Smooth muscle cell (in vitro differentiated cells): ENCODE measurements around the gene RTP5. TPM values are rescaled to one million over a fixed set of nuclear protein-coding genes. Genes with fewer than 3 reads are reported as not detected.
A peak's percentile ranks its signal among the peaks of the same experiment; 100 is the strongest.

Source experiments
- DNase-seq: peaks from one replicate; lab custom pipeline; 2025; ENCODE audit not compliant: unreplicated experiment; lab: John Stamatoyannopoulos, UW
- H2AFZ ChIP-seq: fragments of 200-600 bp; sonication (generic); 2 replicates; pipeline ENCODE4 v1.6.0; 2016; ENCODE audit warnings: antibody characterized with exemption, low read depth, mild to moderate bottlenecking
- H3F3A ChIP-seq: fragments of 200-600 bp; sonication (generic); 2 replicates; pipeline ENCODE4 v1.6.0; 2017; ENCODE audit warnings: antibody characterized with exemption, low read depth
- H3K27ac ChIP-seq: fragments of 200-600 bp; sonication (generic); 2 replicates; pipeline ENCODE4 v1.5.1; 2016; ENCODE audit warnings: low read depth, mild to moderate bottlenecking
- H3K27me3 ChIP-seq: fragments of 200-600 bp; sonication (generic); 2 replicates; pipeline ENCODE4 v1.6.1; 2016; ENCODE audit warnings: low read depth, mild to moderate bottlenecking
- H3K36me3 ChIP-seq: fragments of 200-600 bp; sonication (generic); 2 replicates; pipeline ENCODE4 v1.5.1; 2016; ENCODE audit warnings: low read depth
- H3K4me1 ChIP-seq: fragments of 200-600 bp; sonication (generic); 2 replicates; pipeline ENCODE4 v1.5.1; 2016; ENCODE audit warnings: low read depth
- H3K4me2 ChIP-seq: fragments of 200-600 bp; sonication (generic); 2 replicates; pipeline ENCODE4 v1.6.0; 2016; ENCODE audit warnings: mild to moderate bottlenecking
- H3K4me3 ChIP-seq: fragments of 200-600 bp; sonication (generic); 2 replicates; pipeline ENCODE4 v1.5.1; 2016; ENCODE audit warnings: mild to moderate bottlenecking
- H3K79me2 ChIP-seq: fragments of 200-600 bp; sonication (generic); 2 replicates; pipeline ENCODE4 v1.6.0; 2016; ENCODE audit warnings: low read depth, mild to moderate bottlenecking
- H3K9ac ChIP-seq: fragments of 200-600 bp; sonication (generic); 2 replicates; pipeline ENCODE4 v1.6.0; 2016; ENCODE audit warnings: low read depth
- H3K9me3 ChIP-seq: fragments of 200-600 bp; sonication (generic); replicated peaks from 2 replicates; pipeline ENCODE4 v1.5.1; 2016; ENCODE audit warnings: low read depth
- H4K20me1 ChIP-seq: fragments of 200-600 bp; sonication (generic); 2 replicates; pipeline ENCODE4 v1.6.0; 2016; ENCODE audit warnings: low read depth
- CTCF ChIP-seq: fragments of 200-600 bp; sonication (generic); IDR thresholded peaks from 2 replicates; pipeline ENCODE4 v1.5.1; 2017; ENCODE audit warnings: borderline replicate concordance, mild to moderate bottlenecking, antibody characterized with exemption; ENCODE audit not compliant: insufficient read depth, poor library complexity, severe bottlenecking
- WGBS: methylation state at CpG from one replicate; pipeline ENCODE4 v1.1.7; 2016; ENCODE audit warnings: low lambda C conversion rate; 5-methylcytosine and 5-hydroxymethylcytosine counted together
- polyA plus RNA-seq: library from polyadenylated mRNA; unstranded; fragments of >200 nt; fragmentation: Nextera tagmentation; extraction: Ambion mirVana; gene quantifications from 2 replicates; pipeline ENCODE4 v1.2.1, GENCODE V29; 2016
- total RNA-seq: library from RNA; depleted of rRNA; stranded (reverse); fragments of >200 nt; gene quantifications from 2 replicates; pipeline ENCODE4 v1.2.3, GENCODE V29; 2014

The RTP5 gene
- total and polyA plus RNA-seq, 2 experiments from 2014 or later = not detected

- H3K9ac ChIP-seq = no peak overlapping the region
Observed at GRCh38 chr2:241900251-241901017, 30.9 kb downstream of the RTP5 start.

GRCh38 chr2:241901018-241901380, 31.5 kb downstream of the RTP5 start:
- no peak overlapping the region for H3K4me3 ChIP-seq
- DNase-seq = no peak
- WGBS = 91% methylated on average over 17 of the region's 21 CpGs
- no peaks in the 10 kb centered on the region for H3K79me2 ChIP-seq
- no peaks in the 10 kb centered on the region for H3K36me3 ChIP-seq
- no peak overlapping the region for H2AFZ ChIP-seq
- H4K20me1 ChIP-seq = peaks cover 5% of the 10 kb centered on the region
- no peaks in the 10 kb centered on the region for H3F3A ChIP-seq
- H3K27ac ChIP-seq = no peak overlapping the region
- no peak overlapping the region for H3K4me2 ChIP-seq
- no peak for TF ChIP-seq CTCF
- no peaks in the 10 kb centered on the region for H3K9me3 ChIP-seq
- no peaks in the 10 kb centered on the region for H3K27me3 ChIP-seq
- peaks cover 7% of the 10 kb centered on the region for H3K4me1 ChIP-seq
- no peak overlapping the region for H3K9ac ChIP-seq

More at GRCh38 chr2:241900251-241901017, 30.9 kb downstream of the RTP5 start:
- WGBS = 96% methylated on average over 29 of the region's 32 CpGs
- no peaks in the 10 kb centered on the region for H3K36me3 ChIP-seq
- H3K4me3 ChIP-seq = no peak overlapping the region
- no peaks in the 10 kb centered on the region for H3K79me2 ChIP-seq
- H3K9me3 ChIP-seq = no peaks in the 10 kb centered on the region
- H2AFZ ChIP-seq = no peak overlapping the region
- peaks cover 5% of the 10 kb centered on the region for H4K20me1 ChIP-seq
- peaks cover 7% of the 10 kb centered on the region for H3K4me1 ChIP-seq
- H3K27me3 ChIP-seq = no peaks in the 10 kb centered on the region
- H3K27ac ChIP-seq = no peak overlapping the region
- no peak for TF ChIP-seq CTCF
- no peak overlapping the region for H3K4me2 ChIP-seq
- no peak for DNase-seq
- H3F3A ChIP-seq = no peaks in the 10 kb centered on the region

- no peak for TF ChIP-seq CTCF
- no peak overlapping the region for H2AFZ ChIP-seq
- H4K20me1 ChIP-seq = peaks cover 5% of the 10 kb centered on the region
- no peaks in the 10 kb centered on the region for H3K27me3 ChIP-seq
- H3K4me2 ChIP-seq = peak overlapping the region; percentile 81
- H3K4me3 ChIP-seq = peak overlapping the region; percentile 37
- no peak for DNase-seq
- no peak overlapping the region for H3K9ac ChIP-seq
- H3F3A ChIP-seq = no peaks in the 10 kb centered on the region
- 42% methylated on average over 40 of the region's 54 CpGs for WGBS
- H3K79me2 ChIP-seq = no peaks in the 10 kb centered on the region
- H3K27ac ChIP-seq = no peak overlapping the region
- no peaks in the 10 kb centered on the region for H3K9me3 ChIP-seq
- H3K36me3 ChIP-seq = no peaks in the 10 kb centered on the region
- H3K4me1 ChIP-seq = peaks cover 7% of the 10 kb centered on the region
Observed at GRCh38 chr2:241901500-241902351, 32.2 kb downstream of the RTP5 start.
